HG03439 (cell line): Measurements from ENCODE around the gene ADPRS.

ENCODE experiments used
- ATAC-seq: cut with Tn5 transposase; IDR thresholded peaks from one replicate; pipeline ENCODE4 v1.9.1; 2021; ENCODE audit warnings: mild to moderate bottlenecking, moderate library complexity; ENCODE audit not compliant: unreplicated experiment

The ADPRS gene

GRCh38 chr1:36128905-36129206 lies 40.2 kb downstream of the ADPRS start:
- no peak for ATAC-seq

- no peak for ATAC-seq
Measured at GRCh38 chr1:36132029-36132428, 43.3 kb downstream of the ADPRS start.

DNA sequence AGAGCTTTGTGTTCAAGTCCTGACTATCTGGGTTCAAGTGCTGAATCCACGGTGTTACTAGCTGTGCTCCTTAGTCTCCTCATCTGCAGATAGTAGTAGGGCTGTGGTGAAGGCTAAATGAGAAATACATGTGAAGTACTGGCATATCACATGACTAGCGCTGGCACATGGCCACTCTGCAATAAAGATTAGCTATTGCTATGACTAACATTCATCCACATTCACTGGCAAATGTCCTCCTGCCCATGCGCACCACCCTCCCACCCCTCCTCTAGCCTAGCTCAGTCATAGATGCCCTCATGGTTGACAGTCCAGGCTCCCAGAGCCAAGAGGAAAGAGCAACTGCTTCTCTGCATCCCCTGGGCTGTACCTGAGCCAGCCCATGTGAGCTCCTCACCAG lies 44.8 kb downstream of the ADPRS start:
- no peak for ATAC-seq

- ATAC-seq = no peak
Measured at GRCh38 chr1:36134031-36134430, 45.3 kb downstream of the ADPRS start.

DNA sequence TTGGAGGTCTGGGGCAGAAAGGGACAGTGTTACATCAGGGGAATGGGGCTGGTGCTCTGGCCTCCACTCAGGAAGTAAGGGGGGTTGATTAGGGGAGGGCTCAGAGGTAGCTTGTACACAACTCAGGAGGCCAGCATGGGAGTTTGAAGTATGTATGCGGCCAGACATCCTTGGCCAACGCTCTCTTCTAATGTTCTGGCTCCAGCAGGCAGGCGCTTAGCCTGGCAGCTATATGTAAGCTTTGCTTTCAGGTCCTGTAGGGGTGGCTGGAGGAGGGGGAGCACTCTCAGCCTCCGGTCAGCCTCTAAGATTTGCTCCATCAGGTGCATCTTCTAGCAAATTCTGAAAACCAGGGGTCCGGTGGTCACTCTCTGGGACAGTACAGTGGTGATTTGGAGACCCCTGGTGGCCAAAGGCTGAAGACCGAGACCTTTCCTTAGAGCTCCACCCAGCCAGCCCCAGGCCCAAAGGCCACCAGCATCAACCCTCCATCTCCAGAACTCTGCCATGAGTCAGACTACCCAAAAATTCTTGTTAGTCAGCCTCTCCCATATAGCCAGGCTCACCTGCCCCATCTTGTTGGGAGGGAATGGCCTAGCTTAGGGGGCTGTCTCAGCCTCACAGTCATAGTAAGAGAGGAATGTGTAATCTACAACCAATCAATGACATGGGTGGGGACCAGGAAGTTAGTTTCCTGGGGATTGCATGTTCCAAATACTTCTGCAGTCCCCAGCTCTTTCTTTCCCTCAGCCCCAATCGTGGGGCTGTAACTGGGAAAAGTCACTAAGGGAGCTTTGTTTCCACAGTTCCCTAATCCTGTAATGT lies 46.0 kb downstream of the ADPRS start:
- no peak for ATAC-seq

DNA sequence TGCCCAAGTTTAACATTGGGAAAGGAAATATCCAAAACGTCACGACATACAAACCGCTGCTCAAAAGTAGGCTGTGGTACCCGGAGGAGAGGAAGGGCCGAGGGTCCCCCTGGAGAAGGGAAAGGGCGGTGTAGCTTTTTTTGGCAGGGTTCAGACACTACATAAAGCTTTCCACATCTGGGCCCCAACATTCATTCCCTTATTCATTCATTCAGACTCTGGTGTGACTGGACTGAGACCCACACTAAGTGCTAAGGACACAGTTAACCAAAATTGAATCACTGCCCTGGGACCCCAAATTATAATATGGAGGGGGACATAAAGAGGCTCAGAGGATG lies 46.6 kb downstream of the ADPRS start:
- ATAC-seq = no peak

- ATAC-seq = no peak
Measured at GRCh38 chr1:36135796-36136195, 47.1 kb downstream of the ADPRS start.

GRCh38 chr1:36136535-36136934 lies 47.8 kb downstream of the ADPRS start:
- ATAC-seq = no peak

DNA sequence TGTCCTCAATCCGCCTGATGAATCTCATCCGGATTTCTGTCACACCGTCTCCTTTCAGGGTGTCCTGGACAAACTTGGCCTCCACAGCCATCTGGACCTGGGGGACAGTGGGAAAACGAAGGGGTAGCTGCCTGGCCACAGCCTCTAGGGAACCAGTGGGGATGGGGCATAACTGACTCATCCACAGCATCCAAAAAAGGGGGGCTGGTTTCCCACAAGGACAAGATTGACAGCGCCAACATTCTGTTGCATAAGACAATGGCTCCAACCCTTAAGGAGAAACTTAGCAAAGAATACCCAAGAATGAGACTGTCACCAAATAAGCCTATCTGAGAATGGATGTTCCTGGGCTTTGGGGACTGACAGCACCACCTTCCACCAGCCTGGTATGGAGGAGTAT lies 48.5 kb downstream of the ADPRS start:
- no peak for ATAC-seq

- ATAC-seq = no peak
Measured at GRCh38 chr1:36137776-36138175, 49.1 kb downstream of the ADPRS start.

- no peak for ATAC-seq
Measured at GRCh38 chr1:36139521-36139920, 50.8 kb downstream of the ADPRS start.

- no peak for ATAC-seq
Measured at GRCh38 chr1:36142121-36142520, 53.4 kb downstream of the ADPRS start.

- no peak for ATAC-seq
Measured at GRCh38 chr1:36143424-36143823, 54.7 kb downstream of the ADPRS start.
